ENCODE results near the gene ZNF417. TPM values are rescaled to one million over a fixed set of nuclear protein-coding genes. Genes with fewer than 3 reads are reported as not detected.

The ZNF417 gene
- total and polyA plus RNA-seq, 2 of the 13 experiments (the other 11 are each of a cell fraction or from before 2014, with no cell fraction given): 2.9 to 13.7 TPM

GRCh38 chr19:57947419-57948134, 31.2 kb upstream of the ZNF417 start, which contains the start of gene ZNF256 (continued):
- TF ChIP-seq RXRA (CRISPR knock-in tag; IDR thresholded peaks at IDR 0.05) (peak; percentile 38; the same call in 1 of the 2 replicates), RXRB (CRISPR knock-in tag; IDR thresholded peaks at IDR 0.05; ENCODE audit: borderline replicate concordance) (peak; percentile 59), ZNF672 (CRISPR knock-in tag; IDR thresholded peaks at IDR 0.05) (no peak), ZNF484 (CRISPR knock-in tag; IDR thresholded peaks at IDR 0.05; ENCODE audit: borderline replicate concordance, low read depth) (no peak), TFAP4 (IDR thresholded peaks at IDR 0.05; ENCODE audit: borderline replicate concordance, low read depth) (no peak), FOXO4 (CRISPR knock-in tag; conservative IDR thresholded peaks at IDR 0.05) (no peak), NR2F1 (CRISPR knock-in tag; IDR thresholded peaks at IDR 0.05) (no peak), POGZ (CRISPR knock-in tag; IDR thresholded peaks at IDR 0.05) (peak; percentile 97), IKZF1 (IDR thresholded peaks at IDR 0.05) (no peak), CEBPG (CRISPR knock-in tag; IDR thresholded peaks at IDR 0.05) (no peak), TSC22D2 (CRISPR knock-in tag; IDR thresholded peaks at IDR 0.05; ENCODE audit: borderline replicate concordance) (peak; percentile 29; the same call in 1 of the 2 replicates), REPIN1 (CRISPR knock-in tag; IDR thresholded peaks at IDR 0.05; ENCODE audit: borderline replicate concordance, low read depth) (peak; percentile 65; the same call in 1 of the 2 replicates), ZNF574 (CRISPR knock-in tag; IDR thresholded peaks at IDR 0.05) (peak; percentile 89), ISL2 (CRISPR knock-in tag; IDR thresholded peaks at IDR 0.05) (peak; percentile 32; the same call in 1 of the 2 replicates), PITX1 (CRISPR knock-in tag; IDR thresholded peaks at IDR 0.05) (no peak), HMGXB3 (CRISPR knock-in tag; IDR thresholded peaks at IDR 0.05; ENCODE audit: borderline replicate concordance) (peak; percentile 85), ZNF256 (CRISPR knock-in tag; conservative IDR thresholded peaks at IDR 0.05) (0 out of 2 replicates have a peak, but pooled peaks have one; percentile 17), PHF8 (CRISPR knock-in tag; IDR thresholded peaks at IDR 0.05) (peak; percentile 84), HOXA3 (CRISPR knock-in tag; IDR thresholded peaks at IDR 0.05) (peak; percentile 81; the same call in 1 of the 2 replicates), ZNF788 (CRISPR knock-in tag; IDR thresholded peaks at IDR 0.05; ENCODE audit: borderline replicate concordance) (peak; percentile 60; the same call in 1 of the 2 replicates)

Measured in HepG2 (cell line).